Thyroid gland (tissue), 4 donors: ENCODE data around the gene MTCH1.

Experiments used
- CTCF ChIP-seq, 6 experiments: fragments of 200-600 bp in 3 of 6; fragments of 450-650 bp in 3 of 6; sonication (generic) in 3 of 6; IDR thresholded peaks; one replicate each; pipeline ENCODE4 v1.5.1; 2016 to 2019; ENCODE audit warnings: antibody characterized with exemption in 6 of 6, mild to moderate bottlenecking in 2 of 6, inconsistent platforms in 1 of 6, moderate library complexity in 1 of 6
- POLR2A ChIP-seq, 2 donors: fragments of 450-650 bp; IDR thresholded peaks; one replicate each; pipeline ENCODE4 v1.6.1; 2017; ENCODE audit warnings: antibody characterized with exemption in 2 of 2, mild to moderate bottlenecking in 2 of 2, moderate library complexity in 1 of 2

GRCh38 chr6:37017606-37018197 lies 31.7 kb upstream of the MTCH1 start:
- TF ChIP-seq CTCF (IDR thresholded peaks at IDR 0.05): no peak
- TF ChIP-seq POLR2A (IDR thresholded peaks at IDR 0.05): no peak
